ES-I3 (cell line): ENCODE measurements around the gene ART4.

Source experiments
- H3K36me3 ChIP-seq: 2 replicates; pipeline ENCODE4 v1.6.1; 2013; ENCODE audit warnings: mild to moderate bottlenecking, low read length, control low read depth, moderate library complexity; ENCODE audit not compliant: insufficient read depth
- H3K4me1 ChIP-seq: 2 replicates; pipeline ENCODE4 v1.6.1; 2013; ENCODE audit warnings: mild to moderate bottlenecking, control low read depth, low read length; ENCODE audit not compliant: insufficient read depth
- H3K9ac ChIP-seq: 2 replicates; pipeline ENCODE4 v1.6.1; 2013; ENCODE audit warnings: low read depth, mild to moderate bottlenecking, low read length, moderate library complexity
- H3K9me3 ChIP-seq: 2 replicates; pipeline ENCODE4 v1.6.1; 2013; ENCODE audit warnings: mild to moderate bottlenecking, low read length, moderate library complexity; ENCODE audit not compliant: control insufficient read depth, insufficient read depth

ART4 gene, protein sequence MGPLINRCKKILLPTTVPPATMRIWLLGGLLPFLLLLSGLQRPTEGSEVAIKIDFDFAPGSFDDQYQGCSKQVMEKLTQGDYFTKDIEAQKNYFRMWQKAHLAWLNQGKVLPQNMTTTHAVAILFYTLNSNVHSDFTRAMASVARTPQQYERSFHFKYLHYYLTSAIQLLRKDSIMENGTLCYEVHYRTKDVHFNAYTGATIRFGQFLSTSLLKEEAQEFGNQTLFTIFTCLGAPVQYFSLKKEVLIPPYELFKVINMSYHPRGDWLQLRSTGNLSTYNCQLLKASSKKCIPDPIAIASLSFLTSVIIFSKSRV

GRCh38 chr12:14843425-14843887 is at the start of gene ART4:
TSS of gene ART4 (minus strand) at chr12:14843526. CDS start at chr12:14843113, 413 bp downstream.
- H3K9me3 ChIP-seq: no peaks in the 10 kb centered on the region
- H3K4me1 ChIP-seq: peaks cover 4% of the 10 kb centered on the region; the same call in 1 of the 2 replicates
- no peaks in the 10 kb centered on the region for H3K36me3 ChIP-seq
- no peak within 1 kb of the TSS for H3K9ac ChIP-seq

DNA sequence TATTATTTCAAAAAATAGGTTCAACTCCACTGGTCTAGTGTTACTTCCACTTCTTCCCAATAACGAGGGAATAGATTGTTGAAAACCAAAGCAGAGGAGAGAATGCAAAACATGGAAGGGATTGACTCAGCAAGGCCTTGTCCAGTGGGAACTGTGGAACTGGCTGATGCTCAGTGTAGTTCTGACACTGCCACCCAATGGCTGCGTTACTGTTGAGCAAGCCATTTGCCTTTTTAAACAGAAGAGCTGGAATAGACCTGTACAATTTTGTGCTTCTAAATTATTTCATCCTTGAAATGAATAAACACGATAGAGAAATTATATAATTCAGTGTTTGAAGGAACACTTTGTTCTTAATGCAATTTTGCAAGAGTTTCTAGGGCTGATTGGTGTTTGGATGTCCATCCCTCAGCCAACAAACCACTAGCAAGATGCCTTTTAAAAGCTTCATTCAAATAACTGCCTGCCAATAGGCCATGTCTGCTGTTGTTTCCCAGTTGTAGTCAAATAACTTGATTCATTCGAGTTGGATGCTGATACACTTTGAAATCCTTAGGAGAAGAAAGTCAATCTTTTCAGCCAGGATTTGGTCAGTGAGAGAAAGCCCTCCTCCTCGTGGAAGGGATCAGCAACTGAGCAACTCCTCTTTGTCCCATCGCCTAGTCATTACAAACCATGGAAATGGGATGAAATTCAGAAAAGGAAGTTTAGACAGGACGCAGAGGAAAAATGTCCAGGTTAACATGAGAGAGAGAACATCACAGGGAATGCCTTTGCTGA is 49.6 kb upstream of the ART4 start:
- H3K9me3 ChIP-seq: no peaks in the 10 kb centered on the region
- no peaks in the 10 kb centered on the region for H3K36me3 ChIP-seq
- H3K9ac ChIP-seq: no peak overlapping the region
- no peaks in the 10 kb centered on the region; the same call in 1 of the 2 replicates for H3K4me1 ChIP-seq

GRCh38 chr12:14890701-14891100 is 47.4 kb upstream of the ART4 start:
- Histone ChIP-seq H3K9ac (no peak overlapping the region), H3K4me1 (no peaks in the 10 kb centered on the region; the same call in 1 of the 2 replicates), H3K36me3 (no peaks in the 10 kb centered on the region), H3K9me3 (no peaks in the 10 kb centered on the region)

DNA sequence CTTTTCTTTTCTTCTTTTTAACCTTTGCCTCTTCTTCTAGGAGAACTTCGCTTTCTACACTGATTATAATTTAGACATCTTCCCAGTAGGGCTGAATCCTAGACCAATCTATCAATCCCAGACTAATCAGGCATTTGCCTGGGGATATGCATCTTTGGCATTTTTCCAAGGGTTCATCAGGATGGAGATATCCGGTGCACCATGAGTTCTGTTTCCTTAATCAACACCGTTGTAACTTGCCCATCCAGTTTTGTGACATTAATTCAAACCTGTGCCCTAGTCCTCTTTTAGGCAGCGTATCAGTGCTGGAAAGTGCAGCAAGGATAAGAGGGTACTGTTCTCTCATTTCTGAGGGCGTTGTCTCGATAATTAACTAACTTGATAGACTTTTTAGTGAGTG is 42.9 kb upstream of the ART4 start:
- Histone ChIP-seq H3K36me3 (no peaks in the 10 kb centered on the region), H3K9ac (no peak overlapping the region), H3K4me1 (no peaks in the 10 kb centered on the region), H3K9me3 (no peaks in the 10 kb centered on the region)

- no peaks in the 10 kb centered on the region for H3K36me3 ChIP-seq
- no peaks in the 10 kb centered on the region for H3K4me1 ChIP-seq
- H3K9ac ChIP-seq: no peak within 1 kb of the TSS
- H3K9me3 ChIP-seq: no peaks in the 10 kb centered on the region
These were observed 42.4 kb upstream of the ART4 start, which contains the start of gene MGP for GRCh38 chr12:14885718-14886221. TSS of gene MGP (minus strand) at chr12:14885854. CDS start at chr12:14885791, 63 bp downstream.

DNA sequence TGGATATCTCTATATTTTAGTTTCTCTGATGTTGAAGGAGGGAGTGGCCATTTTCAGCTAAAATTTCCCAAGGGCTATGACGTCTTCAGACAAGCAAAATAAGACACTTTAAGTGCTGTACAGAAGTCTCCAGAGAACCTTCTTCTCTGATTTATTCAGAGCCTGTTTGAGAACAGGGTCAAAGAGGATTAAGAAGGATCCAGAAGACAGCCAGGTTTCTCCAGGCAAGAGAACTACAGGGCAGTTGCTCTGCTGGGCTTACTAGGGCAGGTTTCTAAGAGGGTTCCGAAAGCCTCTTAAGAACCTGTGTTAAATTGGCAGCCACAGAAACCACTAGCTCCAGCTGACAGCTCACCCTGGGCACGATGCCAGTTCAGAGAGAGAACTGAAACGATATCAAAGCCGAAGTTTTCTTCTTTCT is 41.1 kb upstream of the ART4 start:
- Histone ChIP-seq H3K9ac (no peak overlapping the region), H3K9me3 (no peaks in the 10 kb centered on the region), H3K36me3 (no peaks in the 10 kb centered on the region), H3K4me1 (no peaks in the 10 kb centered on the region)

- Histone ChIP-seq H3K36me3 (no peaks in the 10 kb centered on the region), H3K9ac (no peak overlapping the region), H3K4me1 (no peaks in the 10 kb centered on the region), H3K9me3 (no peaks in the 10 kb centered on the region)
These were observed 40.4 kb upstream of the ART4 start for GRCh38 chr12:14883686-14884085.

DNA sequence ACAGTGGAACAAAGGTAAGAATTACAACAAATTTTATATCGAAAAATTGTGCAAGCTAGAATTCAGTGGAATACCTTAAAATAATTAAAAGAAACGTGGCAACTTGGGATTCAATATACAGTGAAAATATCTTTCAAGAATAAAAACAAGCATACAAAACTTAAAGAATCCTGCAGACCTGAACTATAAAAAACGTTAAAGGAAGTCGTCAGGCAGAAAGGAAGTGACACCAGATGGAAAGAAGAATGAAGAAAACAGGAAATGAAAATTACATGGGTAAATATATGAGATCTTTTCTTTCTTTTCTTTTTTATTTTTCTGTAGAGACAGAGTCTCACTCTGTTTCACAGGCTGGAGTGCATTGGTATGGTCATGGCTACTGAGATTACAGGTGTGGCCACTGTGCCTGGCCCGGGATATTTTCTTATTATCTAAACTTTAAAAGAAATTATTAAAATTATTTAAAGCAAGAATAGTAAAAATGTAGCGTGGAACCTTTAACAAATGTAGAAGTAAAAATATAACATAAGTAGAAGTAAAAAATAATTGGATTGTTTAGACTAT is 37.6 kb upstream of the ART4 start:
- no peaks in the 10 kb centered on the region for H3K36me3 ChIP-seq
- no peaks in the 10 kb centered on the region for H3K4me1 ChIP-seq
- H3K9me3 ChIP-seq: no peaks in the 10 kb centered on the region
- H3K9ac ChIP-seq: no peak overlapping the region

DNA sequence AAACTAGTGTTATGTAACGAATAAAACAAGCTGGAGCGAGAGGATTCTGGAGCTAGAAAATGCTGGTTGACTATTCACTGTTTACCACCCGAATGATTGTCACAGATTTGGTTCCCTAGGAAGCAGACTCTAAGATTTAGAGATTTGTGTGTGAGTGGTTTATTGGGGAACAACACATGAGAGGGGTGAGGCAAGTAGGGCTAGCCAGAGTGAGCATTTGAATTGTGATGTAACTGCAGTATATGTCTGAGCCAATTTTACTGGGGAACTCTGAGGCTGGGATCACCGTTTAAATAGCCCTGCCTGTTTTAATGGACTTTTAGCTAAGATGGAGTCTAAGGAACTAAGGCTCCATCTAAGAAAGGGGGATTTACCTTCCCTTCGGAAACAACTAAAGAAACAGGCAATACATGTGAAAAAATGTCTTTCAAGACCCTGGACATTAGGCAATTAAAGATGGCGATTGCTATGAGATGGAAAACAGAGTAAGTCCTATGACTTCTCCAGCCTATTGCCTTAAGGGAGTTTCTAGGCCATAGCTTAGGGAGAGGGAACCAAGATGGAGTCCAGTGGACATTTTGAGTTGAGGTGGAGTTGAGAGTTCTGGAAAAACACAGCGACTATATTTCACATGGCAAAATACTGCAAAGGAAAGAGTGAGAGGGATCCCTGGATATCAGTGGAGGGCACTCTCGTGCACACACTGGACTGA is 36.1 kb upstream of the ART4 start:
- no peak overlapping the region for H3K9ac ChIP-seq
- no peaks in the 10 kb centered on the region for H3K4me1 ChIP-seq
- H3K9me3 ChIP-seq: no peaks in the 10 kb centered on the region
- no peaks in the 10 kb centered on the region for H3K36me3 ChIP-seq

DNA sequence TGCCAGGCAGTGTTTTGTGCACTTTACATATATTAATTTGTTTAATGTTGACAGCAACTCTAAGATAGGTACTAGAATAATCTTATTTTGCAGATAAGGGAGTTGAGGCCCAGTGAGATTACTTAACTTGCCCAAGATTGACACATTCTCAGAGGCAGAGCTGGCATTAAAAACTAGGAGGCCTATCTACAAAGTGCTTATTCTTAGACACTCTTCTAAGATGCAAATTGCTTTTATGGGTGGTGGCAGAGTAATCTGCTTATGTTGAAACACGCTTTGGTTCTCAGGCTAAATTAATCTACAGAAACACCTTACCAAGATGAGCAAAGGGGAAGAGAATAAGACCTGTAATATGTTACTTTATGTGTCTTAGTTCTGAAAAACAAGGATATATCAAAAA is 35.2 kb upstream of the ART4 start:
- Histone ChIP-seq H3K4me1 (no peaks in the 10 kb centered on the region), H3K9me3 (no peaks in the 10 kb centered on the region), H3K36me3 (no peaks in the 10 kb centered on the region), H3K9ac (no peak overlapping the region)

GRCh38 chr12:14876833-14877232 is 33.5 kb upstream of the ART4 start:
- no peak overlapping the region for H3K9ac ChIP-seq
- H3K4me1 ChIP-seq: no peaks in the 10 kb centered on the region
- H3K9me3 ChIP-seq: no peaks in the 10 kb centered on the region
- no peaks in the 10 kb centered on the region for H3K36me3 ChIP-seq

DNA sequence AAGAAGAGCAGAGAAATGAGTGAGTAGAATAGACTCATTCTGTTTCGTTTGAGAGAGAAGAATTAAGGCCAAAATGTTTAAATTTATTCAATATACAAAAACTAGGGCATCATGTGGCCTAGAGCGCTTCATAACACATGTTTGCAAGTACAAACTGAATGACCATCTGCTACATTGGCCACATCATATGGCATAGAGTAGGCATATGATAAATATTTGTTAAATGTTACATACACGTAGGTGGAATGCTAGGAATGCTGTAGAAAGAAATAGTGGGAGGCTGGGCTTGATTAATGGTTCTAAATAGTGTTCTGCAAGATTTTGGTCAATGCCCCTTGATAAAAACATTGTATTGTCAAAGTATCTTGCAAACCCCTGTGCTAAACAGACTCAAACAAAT is 31.6 kb upstream of the ART4 start:
- Histone ChIP-seq H3K9ac (no peak overlapping the region), H3K36me3 (no peaks in the 10 kb centered on the region)

DNA sequence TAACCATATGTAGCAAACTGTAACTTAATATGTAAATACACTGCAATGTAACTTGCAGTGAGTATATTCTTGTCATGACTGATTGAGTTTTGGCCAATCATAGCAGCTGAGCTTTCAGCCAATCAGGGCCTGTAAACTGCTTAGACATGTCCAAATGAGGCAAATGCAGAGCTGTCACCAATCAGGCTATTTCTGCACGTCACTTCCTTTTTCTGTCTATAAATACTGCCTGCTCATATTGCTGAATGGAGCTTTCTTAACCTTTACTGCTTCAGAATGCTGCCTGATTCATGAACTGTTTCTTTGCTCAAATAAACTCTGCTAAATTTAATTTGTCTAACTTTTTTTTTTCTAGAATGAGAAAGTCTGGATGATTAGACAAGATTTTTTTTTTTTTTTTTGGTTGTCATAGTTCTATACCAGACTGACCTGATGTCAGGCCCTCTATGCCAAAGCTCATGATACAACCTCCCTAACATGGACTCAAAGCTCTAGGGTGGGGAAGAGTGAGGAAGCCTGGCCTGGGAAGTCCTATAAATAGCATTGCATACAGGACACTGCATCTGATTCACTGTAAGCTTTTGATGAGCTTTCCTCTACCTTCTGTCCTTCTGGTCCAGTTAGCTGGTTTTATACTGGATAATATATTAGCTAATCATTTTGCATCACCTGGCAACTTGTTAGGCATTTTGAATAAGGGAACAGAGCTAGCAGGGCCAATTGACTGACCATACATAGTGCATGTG is 30.3 kb upstream of the ART4 start:
- no peaks in the 10 kb centered on the region for H3K4me1 ChIP-seq
- no peak overlapping the region for H3K9ac ChIP-seq
- H3K9me3 ChIP-seq: no peaks in the 10 kb centered on the region
- H3K36me3 ChIP-seq: no peaks in the 10 kb centered on the region

More for the DNA sequence above, 31.6 kb upstream of the ART4 start:
- Histone ChIP-seq H3K4me1 (no peaks in the 10 kb centered on the region), H3K9me3 (no peaks in the 10 kb centered on the region)
